Chondrocyte (in vitro differentiated cells): ENCODE results near the gene PUS7. TPM values are rescaled to one million over a fixed set of nuclear protein-coding genes. Genes with fewer than 3 reads are reported as not detected.
"Not testable (repeated sequence)": the region's sequence is repeated elsewhere in the genome, so short reads cannot be mapped to it uniquely, and the experiment has no call there.

Experiments
- DNase-seq: peaks from one replicate; pipeline ENCODE4 v3.0.0; 2021; ENCODE audit warnings: mixed read lengths, low spot score
- H3K27ac Mint-ChIP-seq: one replicate; pipeline ENCODE4 v1.8.0; 2021; ENCODE audit warnings: mild to moderate bottlenecking, moderate library complexity, mixed read lengths; ENCODE audit not compliant: unreplicated experiment
- H3K27me3 Mint-ChIP-seq: 2 replicates; pipeline ENCODE4 v1.8.0; 2021; ENCODE audit warnings: low read depth, mixed read lengths
- H3K36me3 Mint-ChIP-seq: 2 replicates; pipeline ENCODE4 v1.8.0; 2021; ENCODE audit warnings: low read depth, mixed read lengths
- H3K4me1 Mint-ChIP-seq: 2 replicates; pipeline ENCODE4 v1.8.0; 2021; ENCODE audit warnings: low read depth, mild to moderate bottlenecking, mixed read lengths
- H3K4me3 Mint-ChIP-seq: one replicate; pipeline ENCODE4 v1.8.0; 2021; ENCODE audit warnings: mild to moderate bottlenecking, moderate library complexity, mixed read lengths; ENCODE audit not compliant: unreplicated experiment
- H3K9me3 Mint-ChIP-seq: 2 replicates; pipeline ENCODE4 v1.8.0; 2021; ENCODE audit warnings: low read depth, mixed read lengths
- total RNA-seq: library from RNA; stranded (reverse); gene quantifications from 3 replicates; pipeline ENCODE4 v1.2.1, GENCODE V29; 2021
- TF ChIP-seq, protein P1 (sequence below): fragments of 200-600 bp; sonication (generic); IDR thresholded peaks from 2 replicates; pipeline ENCODE4 v1.5.0; 2021; ENCODE audit warnings: antibody characterized with exemption, mild to moderate bottlenecking, moderate library complexity

PUS7 gene
- total RNA-seq, 1 donor from 2014 or later, result 18.5 TPM

- TF ChIP-seq, protein P1, sequence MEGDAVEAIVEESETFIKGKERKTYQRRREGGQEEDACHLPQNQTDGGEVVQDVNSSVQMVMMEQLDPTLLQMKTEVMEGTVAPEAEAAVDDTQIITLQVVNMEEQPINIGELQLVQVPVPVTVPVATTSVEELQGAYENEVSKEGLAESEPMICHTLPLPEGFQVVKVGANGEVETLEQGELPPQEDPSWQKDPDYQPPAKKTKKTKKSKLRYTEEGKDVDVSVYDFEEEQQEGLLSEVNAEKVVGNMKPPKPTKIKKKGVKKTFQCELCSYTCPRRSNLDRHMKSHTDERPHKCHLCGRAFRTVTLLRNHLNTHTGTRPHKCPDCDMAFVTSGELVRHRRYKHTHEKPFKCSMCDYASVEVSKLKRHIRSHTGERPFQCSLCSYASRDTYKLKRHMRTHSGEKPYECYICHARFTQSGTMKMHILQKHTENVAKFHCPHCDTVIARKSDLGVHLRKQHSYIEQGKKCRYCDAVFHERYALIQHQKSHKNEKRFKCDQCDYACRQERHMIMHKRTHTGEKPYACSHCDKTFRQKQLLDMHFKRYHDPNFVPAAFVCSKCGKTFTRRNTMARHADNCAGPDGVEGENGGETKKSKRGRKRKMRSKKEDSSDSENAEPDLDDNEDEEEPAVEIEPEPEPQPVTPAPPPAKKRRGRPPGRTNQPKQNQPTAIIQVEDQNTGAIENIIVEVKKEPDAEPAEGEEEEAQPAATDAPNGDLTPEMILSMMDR, result no peak
- DNase-seq, result no peak
- Mint-ChIP-seq H3K36me3 (peaks cover 4% of the 10 kb centered on the region), H3K27ac (no peak overlapping the region), H3K9me3 (no peaks in the 10 kb centered on the region), H3K27me3 (no peaks in the 10 kb centered on the region), H3K4me3 (no peak overlapping the region), H3K4me1 (peaks cover 27% of the 10 kb centered on the region)
Observed at GRCh38 chr7:105452085-105452484, 70.0 kb downstream of the PUS7 start.

DNA sequence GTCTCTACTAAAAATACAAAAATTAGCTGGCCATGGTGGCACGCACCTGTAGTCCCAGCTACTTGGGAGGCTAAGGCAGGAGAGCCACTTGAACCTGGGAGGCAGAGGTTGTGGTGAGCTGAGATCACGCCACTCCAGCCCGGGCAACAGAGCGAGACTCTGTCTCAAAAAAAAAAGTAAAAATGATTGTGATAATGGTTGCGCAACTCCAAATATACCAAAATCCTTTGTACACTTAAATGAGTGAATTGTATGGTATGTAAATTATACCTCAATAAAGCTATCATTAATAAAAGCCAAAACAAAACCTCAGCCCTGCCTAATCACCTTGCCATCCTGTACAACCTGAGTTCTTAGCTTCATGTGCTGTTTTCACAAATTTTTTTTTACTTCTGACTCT is 71.2 kb downstream of the PUS7 start:
- H3K36me3 Mint-ChIP-seq, H3K9me3 Mint-ChIP-seq, H3K27ac Mint-ChIP-seq, DNase-seq, H3K4me3 Mint-ChIP-seq, H3K27me3 Mint-ChIP-seq: not testable (repeated sequence)
- peaks cover 27% of the 10 kb centered on the region for H3K4me1 Mint-ChIP-seq

DNA sequence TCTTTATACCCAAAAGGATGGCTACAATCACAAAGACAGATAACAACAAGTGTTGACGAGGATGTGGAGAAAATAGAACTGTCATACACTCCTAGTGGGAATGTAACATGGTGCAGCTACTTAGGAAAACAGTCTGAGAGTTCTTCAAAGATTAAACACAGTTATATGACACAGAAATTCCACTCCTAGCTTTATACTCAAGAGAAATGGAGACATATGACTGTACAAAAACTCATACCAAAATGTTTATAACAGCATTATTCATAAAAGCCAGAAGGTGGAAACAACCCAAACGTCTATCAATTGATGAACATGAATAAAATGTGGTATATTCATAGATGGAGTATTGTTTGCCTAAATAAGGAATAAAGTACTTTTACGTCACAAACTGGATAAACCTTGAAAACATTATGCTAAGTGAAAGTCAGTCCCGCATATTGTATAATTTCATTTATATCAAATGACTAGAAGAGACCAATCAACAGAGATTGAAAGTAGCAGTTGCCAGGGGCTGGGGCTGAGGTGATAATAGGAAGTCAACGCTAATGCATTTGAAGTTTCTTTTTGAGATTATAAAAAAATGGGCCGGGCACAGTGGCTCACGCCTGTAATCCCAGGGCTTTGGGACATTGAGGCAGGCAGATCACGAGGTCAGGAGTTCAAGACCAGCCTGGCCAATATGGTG is 71.8 kb downstream of the PUS7 start:
- DNase-seq, result no peak
- H3K36me3 Mint-ChIP-seq, result no peaks in the 10 kb centered on the region
- H3K4me3 Mint-ChIP-seq, result no peak overlapping the region
- peaks cover 27% of the 10 kb centered on the region for H3K4me1 Mint-ChIP-seq
- H3K27ac Mint-ChIP-seq, result no peak overlapping the region
- no peaks in the 10 kb centered on the region for H3K27me3 Mint-ChIP-seq
- TF ChIP-seq, protein P1, result no peak
- no peaks in the 10 kb centered on the region for H3K9me3 Mint-ChIP-seq

DNA sequence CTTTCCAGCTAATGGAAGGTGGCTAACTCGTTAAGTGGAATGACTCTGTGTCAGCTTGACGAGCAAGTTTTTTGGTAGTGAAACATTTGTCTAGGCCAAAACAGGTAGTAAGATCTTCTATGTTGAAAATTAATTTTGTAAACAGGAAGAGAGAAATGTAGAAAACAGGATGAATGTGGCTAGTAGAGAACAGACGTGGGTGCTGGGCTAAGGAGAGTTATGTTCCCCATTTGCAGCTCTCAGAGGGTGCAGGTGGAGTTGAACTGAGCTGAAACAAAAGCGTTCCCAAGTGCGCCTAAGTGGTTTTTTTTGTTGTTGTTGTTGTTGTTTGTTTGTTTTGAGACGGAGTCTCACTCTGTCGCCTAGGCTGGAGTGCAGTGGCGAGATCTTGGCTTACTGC is 73.9 kb downstream of the PUS7 start:
- TF ChIP-seq, protein P1, result no peak
- Mint-ChIP-seq H3K36me3 (no peaks in the 10 kb centered on the region), H3K27ac (no peak overlapping the region), H3K4me3 (no peak overlapping the region), H3K9me3 (no peaks in the 10 kb centered on the region), H3K27me3 (no peaks in the 10 kb centered on the region), H3K4me1 (peaks cover 8% of the 10 kb centered on the region)
- no peak for DNase-seq

DNA sequence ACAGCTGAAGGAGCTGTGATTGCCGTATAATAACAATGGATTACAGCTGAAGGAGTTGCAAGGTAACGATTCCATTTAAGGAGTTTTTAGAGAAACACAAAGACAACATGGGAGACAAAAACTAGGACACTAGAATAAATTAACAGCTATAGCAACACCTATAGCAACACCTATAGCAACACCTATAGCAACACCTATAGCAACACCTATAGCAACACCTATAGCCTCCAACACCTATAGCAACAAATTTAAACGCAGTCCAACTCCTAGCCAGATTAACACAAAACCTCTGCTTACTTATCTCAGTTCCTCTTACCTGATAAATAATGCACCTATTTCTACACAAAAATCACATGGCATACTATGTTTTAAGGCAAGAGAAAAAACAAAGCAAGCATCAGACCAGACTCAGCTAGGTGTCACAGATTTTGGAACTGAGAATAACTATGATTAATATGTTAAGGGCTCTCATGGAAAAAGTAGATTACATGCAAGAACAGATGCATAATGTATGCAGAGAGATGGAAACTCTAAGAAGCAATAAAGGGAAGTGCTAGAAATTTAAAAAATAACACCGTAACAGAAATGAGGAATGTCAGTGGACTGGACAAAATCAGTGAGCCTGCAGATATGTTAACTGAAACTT is 77.6 kb downstream of the PUS7 start:
- H3K36me3 Mint-ChIP-seq, result no peaks in the 10 kb centered on the region
- H3K9me3 Mint-ChIP-seq, result no peaks in the 10 kb centered on the region
- no peak overlapping the region for H3K4me3 Mint-ChIP-seq
- H3K27me3 Mint-ChIP-seq, result no peaks in the 10 kb centered on the region
- peaks cover 3% of the 10 kb centered on the region for H3K4me1 Mint-ChIP-seq
- no peak for DNase-seq
- no peak overlapping the region for H3K27ac Mint-ChIP-seq
- TF ChIP-seq, protein P1, result no peak

DNA sequence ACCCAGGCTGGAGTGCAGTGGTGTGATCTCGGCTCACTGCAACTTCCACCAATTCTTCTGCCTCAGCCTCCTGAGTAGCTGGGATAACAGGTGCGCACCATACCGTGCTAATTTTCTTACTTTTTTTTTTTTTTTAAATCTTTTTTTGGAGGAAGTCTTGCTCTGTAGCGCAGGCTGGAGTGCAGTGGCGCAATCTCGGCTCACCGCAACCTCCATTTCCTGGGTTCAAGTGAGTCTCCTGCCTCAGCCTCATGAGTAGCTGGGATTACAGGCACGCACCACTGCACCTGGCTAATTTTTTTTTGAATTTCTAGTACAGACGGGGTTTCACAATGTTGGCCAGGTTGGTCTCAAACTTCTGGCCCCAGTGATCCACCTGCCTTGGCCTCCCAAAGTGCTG is 79.9 kb downstream of the PUS7 start:
- H3K36me3 Mint-ChIP-seq, H3K27ac Mint-ChIP-seq: not testable (repeated sequence)

More for the DNA sequence above, 79.9 kb downstream of the PUS7 start:
- H3K27me3 Mint-ChIP-seq, H3K4me1 Mint-ChIP-seq, H3K4me3 Mint-ChIP-seq, H3K9me3 Mint-ChIP-seq, DNase-seq: not testable (repeated sequence)
